ENCODE measurements around the gene KLF13. TPM values are rescaled to one million over a fixed set of nuclear protein-coding genes. Genes with fewer than 3 reads are reported as not detected.

The KLF13 gene
- polyA plus RNA-seq, 1 donor (not counting 4 experiments of a cell fraction or from before 2014, with no cell fraction given) = 66.7 TPM

- FAIRE-seq = peak; percentile 51
- H3K4me1 ChIP-seq (ENCODE audit: control insufficient read depth, extremely low read depth, insufficient read depth, low read length) = peaks cover 34% of the 10 kb centered on the region
- peaks cover 4 to 24% of the 10 kb centered on the region in 2 experiments for H3K36me3 ChIP-seq (ENCODE audit: control insufficient read depth in 2 of 2, extremely low read depth in 1 of 2, insufficient read depth in 2 of 2, low read length in 2 of 2)
- peaks cover 56% of the 10 kb centered on the region for H4K20me1 ChIP-seq (ENCODE audit: control insufficient read depth, extremely low read depth, insufficient read depth, low read length)
- dilution Hi-C loops (cut with MboI; ENCODE audit: extremely low pct_ligation_motif_present, low sequenced_read_pairs) = no loop called here
- H3K27me3 ChIP-seq (ENCODE audit: control insufficient read depth, extremely low read depth, insufficient read depth, low read length) = no peaks in the 10 kb centered on the region
- no peak overlapping the region for H2AFZ ChIP-seq (ENCODE audit: control insufficient read depth, low read length)
- no peak overlapping the region for H3K4me3 ChIP-seq (ENCODE audit: control insufficient read depth in 2 of 3, extremely low read depth in 1 of 3, insufficient read depth in 2 of 3, low read depth in 1 of 3, low read length in 3 of 3)
- H3K4me2 ChIP-seq (ENCODE audit: control insufficient read depth, extremely low read depth, insufficient read depth, low read depth, low read length) = peak overlapping the region; percentile 66
- peaks cover 96% of the 10 kb centered on the region for H3K79me2 ChIP-seq (ENCODE audit: control insufficient read depth, insufficient read depth, low read length)
- peak overlapping the region; percentile 47 for H3K9ac ChIP-seq (ENCODE audit: control insufficient read depth, extremely low read depth, insufficient read depth, low read length)
- TF ChIP-seq EZH2 (IDR thresholded peaks at IDR 0.05; ENCODE audit: low read length) = no peak
- TF ChIP-seq, protein P1, sequence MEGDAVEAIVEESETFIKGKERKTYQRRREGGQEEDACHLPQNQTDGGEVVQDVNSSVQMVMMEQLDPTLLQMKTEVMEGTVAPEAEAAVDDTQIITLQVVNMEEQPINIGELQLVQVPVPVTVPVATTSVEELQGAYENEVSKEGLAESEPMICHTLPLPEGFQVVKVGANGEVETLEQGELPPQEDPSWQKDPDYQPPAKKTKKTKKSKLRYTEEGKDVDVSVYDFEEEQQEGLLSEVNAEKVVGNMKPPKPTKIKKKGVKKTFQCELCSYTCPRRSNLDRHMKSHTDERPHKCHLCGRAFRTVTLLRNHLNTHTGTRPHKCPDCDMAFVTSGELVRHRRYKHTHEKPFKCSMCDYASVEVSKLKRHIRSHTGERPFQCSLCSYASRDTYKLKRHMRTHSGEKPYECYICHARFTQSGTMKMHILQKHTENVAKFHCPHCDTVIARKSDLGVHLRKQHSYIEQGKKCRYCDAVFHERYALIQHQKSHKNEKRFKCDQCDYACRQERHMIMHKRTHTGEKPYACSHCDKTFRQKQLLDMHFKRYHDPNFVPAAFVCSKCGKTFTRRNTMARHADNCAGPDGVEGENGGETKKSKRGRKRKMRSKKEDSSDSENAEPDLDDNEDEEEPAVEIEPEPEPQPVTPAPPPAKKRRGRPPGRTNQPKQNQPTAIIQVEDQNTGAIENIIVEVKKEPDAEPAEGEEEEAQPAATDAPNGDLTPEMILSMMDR (optimal IDR thresholded peaks at IDR 0.05 in 1 of 3, IDR thresholded peaks at IDR 0.05 in 1 of 3, conservative IDR thresholded peaks at IDR 0.05 in 1 of 3; ENCODE audit: extremely low read depth in 1 of 3, insufficient read depth in 2 of 3, low read length in 3 of 3) = no peak
- H3K27ac ChIP-seq (ENCODE audit: control insufficient read depth, insufficient read depth, low read length) = peak overlapping the region; percentile 68
- H3K9me1 ChIP-seq (ENCODE audit: control insufficient read depth, extremely low read depth, insufficient read depth, low read length) = peaks cover 19% of the 10 kb centered on the region
- H3K9me3 ChIP-seq (ENCODE audit: control insufficient read depth, low read depth, low read length) = no peaks in the 10 kb centered on the region
- DNase-seq (ENCODE audit: low read depth, low spot score) = no peak
Observed at GRCh38 chr15:31338318-31338878, 11.8 kb downstream of the KLF13 start.

- Histone ChIP-seq H2AFZ (ENCODE audit: control insufficient read depth, low read length) (no peak overlapping the region), H3K9ac (ENCODE audit: control insufficient read depth, extremely low read depth, insufficient read depth, low read length) (peak overlapping the region; percentile 47), H3K79me2 (ENCODE audit: control insufficient read depth, insufficient read depth, low read length) (peaks cover 96% of the 10 kb centered on the region), H3K27me3 (ENCODE audit: control insufficient read depth, extremely low read depth, insufficient read depth, low read length) (no peaks in the 10 kb centered on the region), H3K9me1 (ENCODE audit: control insufficient read depth, extremely low read depth, insufficient read depth, low read length) (peaks cover 22% of the 10 kb centered on the region), H3K4me1 (ENCODE audit: control insufficient read depth, extremely low read depth, insufficient read depth, low read length) (peaks cover 40% of the 10 kb centered on the region), H3K36me3 (ENCODE audit: control insufficient read depth in 2 of 2, extremely low read depth in 1 of 2, insufficient read depth in 2 of 2, low read length in 2 of 2) (peaks cover 4 to 24% of the 10 kb centered on the region in 2 experiments), H3K4me3 (ENCODE audit: control insufficient read depth in 2 of 3, extremely low read depth in 1 of 3, insufficient read depth in 2 of 3, low read depth in 1 of 3, low read length in 3 of 3) (peak overlapping the region in 1 of 3 experiments; percentile 16), H4K20me1 (ENCODE audit: control insufficient read depth, extremely low read depth, insufficient read depth, low read length) (peaks cover 62% of the 10 kb centered on the region), H3K4me2 (ENCODE audit: control insufficient read depth, extremely low read depth, insufficient read depth, low read depth, low read length) (peak overlapping the region; percentile 66), H3K27ac (ENCODE audit: control insufficient read depth, insufficient read depth, low read length) (peak overlapping the region; percentile 68), H3K9me3 (ENCODE audit: control insufficient read depth, low read depth, low read length) (no peaks in the 10 kb centered on the region)
- TF ChIP-seq EZH2 (IDR thresholded peaks at IDR 0.05; ENCODE audit: low read length) = no peak
- TF ChIP-seq, protein P1 (optimal IDR thresholded peaks at IDR 0.05 in 1 of 3, IDR thresholded peaks at IDR 0.05 in 1 of 3, conservative IDR thresholded peaks at IDR 0.05 in 1 of 3; ENCODE audit: extremely low read depth in 1 of 3, insufficient read depth in 2 of 3, low read length in 3 of 3) = no peak
- FAIRE-seq (no peak), DNase-seq (ENCODE audit: low read depth, low spot score) (no peak)
- dilution Hi-C loops (cut with MboI; ENCODE audit: extremely low pct_ligation_motif_present, low sequenced_read_pairs) = no loop called here
Observed at GRCh38 chr15:31338879-31339557, 12.4 kb downstream of the KLF13 start.
